Prostate gland (tissue), 2 donors: ENCODE data around the gene LRCH3. TPM values are rescaled to one million over a fixed set of nuclear protein-coding genes. Genes with fewer than 3 reads are reported as not detected.
A peak's percentile ranks its signal among the peaks of the same experiment; 100 is the strongest.

Source experiments
- DNase-seq: peaks from one replicate; pipeline ENCODE4 v3.0.0-alpha.2; 2019; ENCODE audit warnings: low spot score
- H3K27ac ChIP-seq, 2 donors: fragments of 200-600 bp; sonication (generic); 2 replicates each; pipeline ENCODE4 v1.5.1; 2017 to 2019
- H3K27me3 ChIP-seq: fragments of 200-600 bp; sonication (generic); replicated peaks from 2 replicates; pipeline ENCODE4 v1.5.1; 2019; ENCODE audit not compliant: insufficient read depth
- H3K36me3 ChIP-seq, 2 donors: fragments of 200-600 bp; sonication (generic); 1 replicate in 1 of 2; 2 replicates in 1 of 2; pipeline versions ENCODE4 v1.5.1 to v1.8.1; 2017 to 2019
- H3K4me1 ChIP-seq: fragments of 200-600 bp; sonication (generic); replicated peaks from 2 replicates; pipeline ENCODE4 v1.5.1; 2019
- H3K4me3 ChIP-seq, 2 donors: fragments of 200-600 bp; sonication (generic); 2 replicates each; pipeline ENCODE4 v1.5.1; 2017 to 2019
- H3K9me3 ChIP-seq: fragments of 200-600 bp; sonication (generic); 2 replicates; pipeline ENCODE4 v1.5.1; 2017
- POLR2A ChIP-seq: fragments of 450-650 bp; IDR thresholded peaks from one replicate; pipeline ENCODE4 v1.6.1; 2016; ENCODE audit warnings: antibody characterized with exemption, mild to moderate bottlenecking
- POLR2AphosphoS5 ChIP-seq: sonication (generic); formaldehyde crosslinking; IDR thresholded peaks from one replicate; pipeline ENCODE4 v1.6.1; 2017; ENCODE audit warnings: antibody characterized with exemption
- WGBS: methylation state at CpG from one replicate; pipeline ENCODE4 v1.1.5; 2018; 5-methylcytosine and 5-hydroxymethylcytosine counted together
- intact Hi-C: fragments of 100-400 bp; cut with DNase I; formaldehyde crosslinking; loops from one replicate; pipeline ENCODE4 v1.14.2; 2022
- total RNA-seq, 2 donors: library from RNA; depleted of rRNA; stranded (reverse); fragments of >200 nt; gene quantifications; one replicate each; pipeline ENCODE4 v1.1.0, GENCODE V29; 2016
- TF ChIP-seq, protein P1 (sequence below), 4 experiments: fragments of 200-600 bp in 2 of 4; fragments of 450-650 bp in 2 of 4; sonication (generic) in 2 of 4; IDR thresholded peaks; 1 replicate in 3 of 4; 2 replicates in 1 of 4; pipeline ENCODE4 v1.5.1; 2016 to 2019; ENCODE audit warnings: antibody characterized with exemption in 4 of 4, mild to moderate bottlenecking in 2 of 4, moderate library complexity in 2 of 4

The LRCH3 gene
- total RNA-seq, 2 donors from 2014 or later, result 31.6 to 114 TPM

DNA sequence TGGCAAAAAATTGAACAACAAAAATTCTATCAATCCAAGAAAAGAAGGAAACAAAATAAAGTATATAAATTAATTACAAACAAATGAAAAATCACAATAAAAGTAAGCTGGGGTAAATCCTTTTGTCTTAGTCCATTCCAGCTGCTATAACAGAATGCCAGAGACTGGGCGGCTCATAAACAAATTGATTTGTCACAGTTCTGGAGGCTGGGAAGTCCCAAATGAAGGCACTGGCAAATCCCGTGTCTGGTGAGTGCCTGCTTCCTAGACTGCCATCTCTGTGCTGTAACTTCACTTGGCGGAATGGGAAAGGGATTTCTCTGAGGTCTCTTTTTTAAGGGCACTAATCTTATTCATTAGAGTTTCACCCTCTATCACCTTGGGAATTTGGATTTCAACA, 105.4 kb downstream of the LRCH3 start:
- no peak for DNase-seq
- 92% methylated on average over 3 of the region's 3 CpGs for WGBS
- no peak overlapping the region for H3K4me3 ChIP-seq
- intact Hi-C loops, result no loop called here
- H3K4me1 ChIP-seq, result no peaks in the 10 kb centered on the region
- no peaks in the 10 kb centered on the region for H3K36me3 ChIP-seq
- no peaks in the 10 kb centered on the region for H3K9me3 ChIP-seq
- H3K27me3 ChIP-seq, result no peaks in the 10 kb centered on the region
- TF ChIP-seq POLR2AphosphoS5 (no peak), POLR2A (no peak)
- TF ChIP-seq, protein P1, sequence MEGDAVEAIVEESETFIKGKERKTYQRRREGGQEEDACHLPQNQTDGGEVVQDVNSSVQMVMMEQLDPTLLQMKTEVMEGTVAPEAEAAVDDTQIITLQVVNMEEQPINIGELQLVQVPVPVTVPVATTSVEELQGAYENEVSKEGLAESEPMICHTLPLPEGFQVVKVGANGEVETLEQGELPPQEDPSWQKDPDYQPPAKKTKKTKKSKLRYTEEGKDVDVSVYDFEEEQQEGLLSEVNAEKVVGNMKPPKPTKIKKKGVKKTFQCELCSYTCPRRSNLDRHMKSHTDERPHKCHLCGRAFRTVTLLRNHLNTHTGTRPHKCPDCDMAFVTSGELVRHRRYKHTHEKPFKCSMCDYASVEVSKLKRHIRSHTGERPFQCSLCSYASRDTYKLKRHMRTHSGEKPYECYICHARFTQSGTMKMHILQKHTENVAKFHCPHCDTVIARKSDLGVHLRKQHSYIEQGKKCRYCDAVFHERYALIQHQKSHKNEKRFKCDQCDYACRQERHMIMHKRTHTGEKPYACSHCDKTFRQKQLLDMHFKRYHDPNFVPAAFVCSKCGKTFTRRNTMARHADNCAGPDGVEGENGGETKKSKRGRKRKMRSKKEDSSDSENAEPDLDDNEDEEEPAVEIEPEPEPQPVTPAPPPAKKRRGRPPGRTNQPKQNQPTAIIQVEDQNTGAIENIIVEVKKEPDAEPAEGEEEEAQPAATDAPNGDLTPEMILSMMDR (IDR thresholded peaks at IDR 0.05), result no peak
- no peak overlapping the region for H3K27ac ChIP-seq

DNA sequence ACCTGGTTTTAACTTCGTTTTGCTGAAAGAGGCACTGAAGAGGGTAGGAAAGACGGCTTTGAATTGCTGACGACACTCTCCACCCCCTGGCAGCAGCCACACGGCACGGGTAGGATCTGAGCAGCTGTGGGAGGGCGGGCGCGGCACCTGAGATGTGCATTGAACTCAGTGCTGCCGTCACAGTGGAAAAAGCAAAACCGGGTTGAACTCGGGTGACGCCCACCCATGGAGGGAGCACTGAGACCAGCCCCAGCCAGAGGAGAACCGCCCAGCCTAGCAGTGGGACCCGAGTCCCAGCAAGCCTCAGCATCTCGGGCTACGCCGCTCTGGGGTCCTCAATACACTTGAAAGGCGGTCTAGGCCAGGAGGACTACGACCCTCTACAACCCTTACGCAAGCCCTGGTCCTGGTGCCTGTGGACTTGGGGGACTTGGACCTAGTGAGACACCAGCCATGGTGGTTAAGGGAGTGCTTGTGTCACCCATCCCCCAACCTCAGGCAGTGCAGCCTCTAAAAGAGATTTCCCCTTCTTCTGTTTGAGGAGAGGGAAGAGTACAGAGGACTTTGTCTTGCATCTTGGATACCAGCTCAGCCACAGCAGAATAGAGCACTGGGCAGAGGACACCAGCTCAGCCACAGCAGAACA, 108.9 kb downstream of the LRCH3 start:
- no peak for DNase-seq
- H3K36me3 ChIP-seq, result no peaks in the 10 kb centered on the region
- H3K4me3 ChIP-seq, result no peak overlapping the region
- WGBS, result 76% methylated on average over 20 of the region's 20 CpGs
- H3K27me3 ChIP-seq, result no peaks in the 10 kb centered on the region
- H3K4me1 ChIP-seq, result no peaks in the 10 kb centered on the region
- intact Hi-C loops, result no loop called here
- no peaks in the 10 kb centered on the region for H3K9me3 ChIP-seq
- H3K27ac ChIP-seq, result no peak overlapping the region
- TF ChIP-seq, protein P1 (IDR thresholded peaks at IDR 0.05), result no peak
- TF ChIP-seq POLR2A (no peak), POLR2AphosphoS5 (no peak)

GRCh38 chr3:197901626-197902025, 110.6 kb downstream of the LRCH3 start:
- Histone ChIP-seq H3K27me3 (no peaks in the 10 kb centered on the region), H3K9me3 (no peaks in the 10 kb centered on the region), H3K36me3 (no peaks in the 10 kb centered on the region), H3K4me1 (no peaks in the 10 kb centered on the region), H3K27ac (no peak overlapping the region), H3K4me3 (no peak overlapping the region)
- DNase-seq, result no peak
- WGBS, result 100% methylated on average over 4 of the region's 4 CpGs
- TF ChIP-seq POLR2A (no peak), POLR2AphosphoS5 (no peak)
- TF ChIP-seq, protein P1 (IDR thresholded peaks at IDR 0.05), result no peak
- intact Hi-C loops, result no loop called here

DNA sequence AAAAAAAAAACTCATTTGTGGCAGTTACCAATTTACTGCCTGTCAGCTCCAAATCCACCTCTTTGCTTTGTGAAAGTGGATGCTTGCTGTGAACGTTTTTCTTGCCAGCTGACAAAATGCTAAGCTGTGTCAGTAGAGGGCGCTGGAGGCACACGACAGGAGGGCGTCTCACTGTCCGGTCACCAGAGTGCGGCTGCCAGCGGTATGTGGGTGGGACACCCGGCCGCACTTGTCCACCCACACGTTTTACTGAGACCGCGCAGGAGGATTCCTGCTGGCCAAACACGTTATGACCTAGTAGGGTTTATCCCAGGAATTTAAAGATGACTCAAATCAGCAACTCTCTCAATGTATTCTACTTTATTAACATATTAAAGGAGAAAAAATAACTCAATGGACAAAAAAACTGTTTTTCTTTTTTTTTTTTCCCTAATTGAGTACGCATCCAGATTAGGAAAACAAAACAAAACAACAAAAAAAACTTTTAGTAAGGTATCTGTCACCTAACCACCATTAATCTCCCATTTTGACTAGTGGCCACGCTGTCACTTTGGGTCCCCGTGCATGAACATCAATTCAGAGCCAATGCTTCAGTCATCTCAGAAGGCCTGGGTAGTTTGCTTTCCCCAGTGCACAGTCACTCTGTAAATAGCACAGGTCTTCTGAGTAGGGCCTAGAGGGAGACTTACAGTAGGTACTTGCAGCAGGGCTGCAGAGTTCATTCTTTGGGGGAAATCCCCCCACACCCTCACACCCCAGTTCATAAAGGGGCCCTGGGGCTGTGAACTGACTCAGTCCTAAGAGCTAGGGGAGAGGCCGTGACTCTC, 115.2 kb downstream of the LRCH3 start:
- Histone ChIP-seq H3K36me3 (no peaks in the 10 kb centered on the region), H3K27ac (no peak overlapping the region), H3K9me3 (no peaks in the 10 kb centered on the region), H3K4me3 (no peak overlapping the region), H3K4me1 (no peaks in the 10 kb centered on the region), H3K27me3 (no peaks in the 10 kb centered on the region)
- DNase-seq, result peak; percentile 78
- WGBS, result 11% methylated on average over 17 of the region's 17 CpGs
- TF ChIP-seq, protein P1 (IDR thresholded peaks at IDR 0.05), result peak; percentile 71 to 88 (median 80)
- peak; percentile 57 for TF ChIP-seq POLR2AphosphoS5
- no peak for TF ChIP-seq POLR2A
- intact Hi-C loops, result loop anchor here (1.0 kb wide), 1 partner anchor 37 kb away; no protein-coding TSS in a partner anchor
